H7 (cell line): Measurements from ENCODE around the gene ZNF385D. TPM values are rescaled to one million over a fixed set of nuclear protein-coding genes. Genes with fewer than 3 reads are reported as not detected.

Source experiments
- DNase-seq: peaks from one replicate; pipeline ENCODE4 v3.0.0; 2012
- H3K27me3 ChIP-seq: 2 replicates; pipeline ENCODE4 v1.6.0; 2011; ENCODE audit warnings: mild to moderate bottlenecking, low read length; ENCODE audit not compliant: control insufficient read depth, insufficient read depth
- H3K36me3 ChIP-seq: replicated peaks from 2 replicates; pipeline ENCODE4 v1.5.1; 2011; ENCODE audit warnings: low read length; ENCODE audit not compliant: control insufficient read depth, insufficient read depth
- H3K4me3 ChIP-seq: 2 replicates; pipeline ENCODE4 v1.5.1; 2011; ENCODE audit warnings: low read depth, mild to moderate bottlenecking, control low read depth, low read length, moderate library complexity; ENCODE audit not compliant: insufficient read depth
- total RNA-seq: library from RNA; depleted of rRNA; stranded (reverse); fragments of >200 nt; shearing (Covaris generic); gene quantifications from 2 replicates; pipeline ENCODE4 v1.2.3, GENCODE V29; 2014

The ZNF385D gene
- total RNA-seq, 1 experiment from 2014 or later = 0.17 TPM

DNA sequence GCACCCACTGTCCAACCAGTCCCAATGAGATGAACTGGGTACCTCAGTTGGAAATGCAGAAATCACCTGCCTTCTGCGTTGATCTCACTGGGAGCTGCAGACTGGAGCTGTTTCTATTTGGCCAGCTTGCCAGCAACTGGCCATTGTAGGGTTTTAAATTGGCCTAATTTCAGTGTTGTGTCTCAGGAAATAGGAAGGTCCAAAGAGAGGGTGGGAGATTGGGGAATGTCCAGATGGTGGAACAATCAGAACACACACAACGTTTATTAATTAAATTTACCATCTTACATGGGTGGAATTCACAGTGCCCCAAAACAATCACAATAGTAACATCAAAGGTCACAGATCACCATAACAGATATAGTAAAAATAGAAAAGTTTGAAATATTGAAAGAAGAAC is 189.5 kb downstream of the ZNF385D start:
- Histone ChIP-seq H3K27me3 (no peaks in the 10 kb centered on the region), H3K4me3 (no peak overlapping the region), H3K36me3 (no peaks in the 10 kb centered on the region)
- DNase-seq = no peak

GRCh38 chr3:21551019-21551418 is 200.0 kb downstream of the ZNF385D start:
- Histone ChIP-seq H3K27me3 (no peaks in the 10 kb centered on the region), H3K4me3 (no peak overlapping the region), H3K36me3 (no peaks in the 10 kb centered on the region)
- DNase-seq = no peak

- H3K36me3 ChIP-seq = no peaks in the 10 kb centered on the region
- no peak for DNase-seq
- H3K4me3 ChIP-seq = peak overlapping the region; percentile 4; the same call in 1 of the 2 replicates
- H3K27me3 ChIP-seq = no peaks in the 10 kb centered on the region
Observed at GRCh38 chr3:21544076-21544462, 206.9 kb downstream of the ZNF385D start.

DNA sequence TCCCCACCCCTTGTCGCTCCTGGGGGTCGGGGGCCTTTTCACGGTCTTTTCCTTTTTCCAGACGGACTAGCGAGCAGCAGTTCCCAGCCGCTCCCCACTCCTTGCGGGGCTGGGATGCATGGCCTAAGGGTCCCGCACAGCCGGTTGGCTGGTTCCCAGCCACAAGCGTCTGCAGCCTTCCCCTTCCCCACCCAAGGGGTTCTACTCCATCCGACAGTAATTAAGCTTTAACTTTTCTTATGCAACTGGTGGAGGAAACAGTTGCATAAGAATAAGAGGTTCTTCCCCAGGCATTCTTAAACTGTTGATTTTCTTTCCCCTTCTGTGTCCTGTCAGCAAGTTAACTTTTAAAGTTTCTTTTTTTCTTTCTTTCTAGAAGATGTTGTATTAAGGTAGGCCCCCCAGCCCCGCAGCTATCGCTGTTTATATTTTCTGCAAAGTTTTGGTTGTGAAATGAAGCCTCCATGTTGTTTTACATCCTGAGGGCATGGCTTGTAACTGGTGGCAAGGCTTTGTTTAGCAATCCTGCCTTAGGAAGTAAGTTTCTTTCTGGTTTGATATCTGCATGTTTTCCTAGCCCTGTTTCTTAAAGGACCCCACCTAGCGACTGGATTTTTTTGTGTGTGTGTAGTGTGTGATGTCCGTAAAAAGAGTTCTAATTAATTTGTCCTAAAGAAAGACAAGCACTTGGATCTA is 207.5 kb downstream of the ZNF385D start:
- Histone ChIP-seq H3K27me3 (no peaks in the 10 kb centered on the region), H3K36me3 (no peaks in the 10 kb centered on the region), H3K4me3 (peak overlapping the region; percentile 43)
- DNase-seq = peak; percentile 13

DNA sequence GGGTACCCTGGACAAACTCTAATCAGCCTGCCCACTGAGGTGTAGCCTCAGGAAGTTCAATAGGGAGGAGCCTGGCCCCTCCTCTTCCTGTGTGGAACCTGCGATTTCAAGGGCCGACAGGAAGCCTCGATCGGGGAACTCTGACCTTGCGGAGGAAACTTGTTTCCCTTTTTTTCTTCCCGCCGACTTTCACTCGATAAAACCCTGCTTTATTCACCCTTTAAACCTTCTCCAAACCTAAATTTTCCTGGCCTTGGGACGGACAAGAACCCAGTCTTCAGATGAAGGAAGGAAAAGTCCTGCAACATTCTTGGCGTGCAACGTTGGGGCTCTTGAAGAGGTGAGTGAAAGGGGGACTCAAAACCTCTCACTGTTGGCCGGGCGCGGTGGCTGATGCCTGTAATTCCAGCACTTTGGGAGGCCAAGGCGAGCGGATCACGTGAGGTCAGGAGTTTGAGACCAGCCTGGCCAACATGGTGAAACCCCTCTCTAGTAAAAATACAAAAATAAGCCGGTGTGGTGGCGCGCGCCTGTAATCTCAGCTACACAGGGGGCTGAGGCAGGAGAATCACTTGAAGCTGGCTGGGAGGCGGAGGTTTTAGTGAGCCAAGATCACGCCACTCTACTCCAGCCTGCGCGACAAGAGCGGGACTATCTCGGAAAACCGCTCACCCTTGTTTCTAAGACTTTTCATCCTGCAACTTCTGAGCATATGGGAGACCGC is 208.2 kb downstream of the ZNF385D start:
- Histone ChIP-seq H3K36me3 (no peaks in the 10 kb centered on the region), H3K4me3 (peak overlapping the region; percentile 43), H3K27me3 (no peaks in the 10 kb centered on the region)
- DNase-seq = no peak

DNA sequence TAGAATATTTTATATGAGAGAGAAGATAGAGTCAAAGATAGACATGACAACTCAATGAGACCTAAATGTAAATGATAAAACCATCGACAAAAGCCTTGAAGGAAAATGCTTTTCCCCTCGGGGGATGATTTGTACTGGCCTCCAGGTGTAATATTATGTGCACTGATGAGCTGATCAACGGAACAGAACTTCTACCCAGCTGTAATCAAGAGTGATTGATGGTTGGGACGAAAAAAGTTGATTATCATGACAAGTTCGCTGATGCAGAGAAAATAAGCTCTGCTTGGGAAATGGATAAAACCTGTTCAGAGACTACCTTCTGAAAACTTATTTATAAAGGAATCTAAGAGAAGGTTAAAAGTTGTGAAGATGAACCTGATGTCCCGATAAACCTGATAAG is 210.7 kb downstream of the ZNF385D start:
- no peaks in the 10 kb centered on the region for H3K27me3 ChIP-seq
- no peaks in the 10 kb centered on the region for H3K36me3 ChIP-seq
- no peak for DNase-seq
- H3K4me3 ChIP-seq = no peak overlapping the region

GRCh38 chr3:21534462-21534861 is 216.5 kb downstream of the ZNF385D start:
- Histone ChIP-seq H3K4me3 (no peak overlapping the region), H3K36me3 (no peaks in the 10 kb centered on the region), H3K27me3 (no peaks in the 10 kb centered on the region)
- no peak for DNase-seq

DNA sequence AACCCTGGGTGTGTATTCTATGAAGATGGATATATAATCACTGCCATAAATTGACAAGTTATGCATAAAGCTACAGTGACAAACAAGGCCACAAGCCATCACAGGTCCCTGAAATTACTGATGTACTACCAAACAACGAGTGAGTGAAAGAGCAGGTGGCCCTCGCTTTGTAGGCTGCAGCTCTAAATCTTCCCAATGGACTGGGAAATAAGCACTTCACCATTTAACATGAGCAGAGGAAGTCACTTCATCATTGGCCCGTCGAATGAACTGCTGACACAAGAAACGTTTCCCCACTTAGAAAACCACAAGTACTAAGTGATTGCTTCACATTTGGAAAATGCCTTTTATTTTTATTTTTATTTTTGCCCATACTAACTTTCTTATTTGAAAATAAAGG is 218.0 kb downstream of the ZNF385D start:
- no peak for DNase-seq
- no peaks in the 10 kb centered on the region for H3K27me3 ChIP-seq
- no peak overlapping the region for H3K4me3 ChIP-seq
- no peaks in the 10 kb centered on the region for H3K36me3 ChIP-seq

DNA sequence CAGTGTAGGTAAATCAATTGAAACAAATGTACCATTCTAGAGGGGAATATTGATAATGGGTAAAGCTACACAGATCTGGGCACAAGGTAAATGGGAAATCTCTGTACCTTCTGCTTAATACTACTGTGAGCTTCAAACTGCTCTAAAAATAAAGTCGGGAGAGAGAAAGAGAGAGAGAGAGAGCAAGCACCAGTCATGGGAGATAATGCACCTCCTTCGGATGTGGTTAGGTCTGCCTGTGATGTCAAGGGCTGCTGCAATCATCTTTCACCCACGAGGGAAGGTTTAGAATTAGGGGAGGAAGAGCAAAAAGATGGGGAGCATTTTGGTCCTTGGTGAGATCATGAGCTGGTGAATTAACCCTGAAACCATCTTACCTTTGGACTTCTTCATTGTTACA is 219.1 kb downstream of the ZNF385D start:
- H3K4me3 ChIP-seq = no peak overlapping the region
- H3K27me3 ChIP-seq = no peaks in the 10 kb centered on the region
- H3K36me3 ChIP-seq = no peaks in the 10 kb centered on the region
- DNase-seq = no peak

GRCh38 chr3:21528291-21528995 is 222.6 kb downstream of the ZNF385D start:
- Histone ChIP-seq H3K36me3 (no peaks in the 10 kb centered on the region), H3K4me3 (no peak overlapping the region), H3K27me3 (no peaks in the 10 kb centered on the region)
- no peak for DNase-seq

- Histone ChIP-seq H3K36me3 (no peaks in the 10 kb centered on the region), H3K27me3 (no peaks in the 10 kb centered on the region), H3K4me3 (no peak overlapping the region)
- DNase-seq = no peak
Observed at GRCh38 chr3:21526461-21526860, 224.5 kb downstream of the ZNF385D start.

- Histone ChIP-seq H3K4me3 (no peak overlapping the region), H3K27me3 (no peaks in the 10 kb centered on the region), H3K36me3 (no peaks in the 10 kb centered on the region)
- DNase-seq = no peak
Observed at GRCh38 chr3:21524133-21524532, 226.9 kb downstream of the ZNF385D start.

DNA sequence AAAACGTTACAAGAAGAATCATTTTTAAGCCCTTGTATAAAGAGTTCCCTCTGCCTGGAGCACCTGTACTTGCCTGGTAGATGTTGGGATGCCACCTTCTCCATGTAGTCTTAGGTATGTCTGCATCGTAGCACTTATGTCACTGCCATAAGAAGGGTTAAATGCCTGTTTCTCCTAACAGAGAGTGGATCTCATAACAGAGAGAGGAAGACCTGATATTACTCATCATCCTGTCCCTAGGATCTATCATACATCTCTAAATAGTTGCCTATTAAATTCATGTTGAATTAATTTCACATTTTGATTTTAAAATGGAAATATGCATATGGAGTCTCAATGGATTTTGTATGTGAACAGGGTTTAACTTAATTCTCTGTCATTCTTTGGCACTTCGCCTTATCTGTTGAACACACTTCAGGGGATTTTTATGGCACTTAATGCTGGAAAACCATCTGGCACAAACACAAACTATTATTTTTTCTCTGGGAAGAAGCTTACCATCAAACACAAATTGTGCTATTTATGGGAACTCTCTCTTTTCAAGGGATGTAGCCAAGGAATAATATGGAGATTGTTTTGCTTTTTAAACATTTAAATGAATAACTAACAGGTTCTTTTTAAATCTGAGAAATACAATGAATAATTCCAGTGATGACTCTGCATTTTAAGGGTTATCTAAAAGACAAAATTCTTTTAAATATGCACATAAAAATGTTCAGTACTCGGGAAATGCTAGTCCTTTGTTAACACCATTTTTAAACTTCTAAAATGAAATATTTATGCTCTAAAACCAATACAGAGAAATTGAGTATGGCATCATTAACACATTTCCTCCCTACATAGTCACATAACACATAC is 230.7 kb downstream of the ZNF385D start:
- Histone ChIP-seq H3K36me3 (no peaks in the 10 kb centered on the region), H3K4me3 (no peak overlapping the region), H3K27me3 (no peaks in the 10 kb centered on the region)
- DNase-seq = no peak

GRCh38 chr3:21517184-21517583 is 233.8 kb downstream of the ZNF385D start:
- no peaks in the 10 kb centered on the region for H3K36me3 ChIP-seq
- H3K27me3 ChIP-seq = no peaks in the 10 kb centered on the region
- DNase-seq = no peak
- H3K4me3 ChIP-seq = no peak overlapping the region
